ENCODE data around the gene PIGL.

DNA sequence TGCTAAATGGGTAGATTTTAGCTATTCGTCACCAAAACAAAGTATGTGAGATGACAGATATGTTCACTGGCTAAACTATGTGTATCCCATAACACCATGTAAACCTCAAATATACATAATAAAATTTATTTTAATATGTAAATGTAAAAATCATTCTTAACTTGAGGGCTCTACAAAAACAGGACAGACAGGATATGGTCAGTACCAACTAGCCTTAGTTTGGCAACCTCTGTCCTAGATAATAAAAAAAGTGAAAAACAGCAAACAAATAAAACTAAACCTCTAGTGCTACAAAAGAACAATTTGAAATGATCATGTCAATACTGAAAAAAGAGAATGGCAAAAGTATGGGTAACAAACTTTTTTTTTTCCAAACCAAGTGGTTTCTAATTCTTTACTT is 35.4 kb upstream of the PIGL start:
- TF ChIP-seq, protein P1, sequence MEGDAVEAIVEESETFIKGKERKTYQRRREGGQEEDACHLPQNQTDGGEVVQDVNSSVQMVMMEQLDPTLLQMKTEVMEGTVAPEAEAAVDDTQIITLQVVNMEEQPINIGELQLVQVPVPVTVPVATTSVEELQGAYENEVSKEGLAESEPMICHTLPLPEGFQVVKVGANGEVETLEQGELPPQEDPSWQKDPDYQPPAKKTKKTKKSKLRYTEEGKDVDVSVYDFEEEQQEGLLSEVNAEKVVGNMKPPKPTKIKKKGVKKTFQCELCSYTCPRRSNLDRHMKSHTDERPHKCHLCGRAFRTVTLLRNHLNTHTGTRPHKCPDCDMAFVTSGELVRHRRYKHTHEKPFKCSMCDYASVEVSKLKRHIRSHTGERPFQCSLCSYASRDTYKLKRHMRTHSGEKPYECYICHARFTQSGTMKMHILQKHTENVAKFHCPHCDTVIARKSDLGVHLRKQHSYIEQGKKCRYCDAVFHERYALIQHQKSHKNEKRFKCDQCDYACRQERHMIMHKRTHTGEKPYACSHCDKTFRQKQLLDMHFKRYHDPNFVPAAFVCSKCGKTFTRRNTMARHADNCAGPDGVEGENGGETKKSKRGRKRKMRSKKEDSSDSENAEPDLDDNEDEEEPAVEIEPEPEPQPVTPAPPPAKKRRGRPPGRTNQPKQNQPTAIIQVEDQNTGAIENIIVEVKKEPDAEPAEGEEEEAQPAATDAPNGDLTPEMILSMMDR (IDR thresholded peaks at IDR 0.05): no peak
- TF ChIP-seq POLR2A (IDR thresholded peaks at IDR 0.05): no peak
